Measurements from ENCODE around the gene SLC38A8.

SLC38A8 gene

GRCh38 chr16:83994087-83994486 lies 48.5 kb downstream of the SLC38A8 start:
- DNase-seq, result no peak

- no peak for DNase-seq
Observed at GRCh38 chr16:83992624-83993023, 50.0 kb downstream of the SLC38A8 start.

- DNase-seq, result no peak
Observed at GRCh38 chr16:83990492-83990891, 52.1 kb downstream of the SLC38A8 start.

- DNase-seq, result no peak
Observed at GRCh38 chr16:83989300-83989699, 53.3 kb downstream of the SLC38A8 start.

DNA sequence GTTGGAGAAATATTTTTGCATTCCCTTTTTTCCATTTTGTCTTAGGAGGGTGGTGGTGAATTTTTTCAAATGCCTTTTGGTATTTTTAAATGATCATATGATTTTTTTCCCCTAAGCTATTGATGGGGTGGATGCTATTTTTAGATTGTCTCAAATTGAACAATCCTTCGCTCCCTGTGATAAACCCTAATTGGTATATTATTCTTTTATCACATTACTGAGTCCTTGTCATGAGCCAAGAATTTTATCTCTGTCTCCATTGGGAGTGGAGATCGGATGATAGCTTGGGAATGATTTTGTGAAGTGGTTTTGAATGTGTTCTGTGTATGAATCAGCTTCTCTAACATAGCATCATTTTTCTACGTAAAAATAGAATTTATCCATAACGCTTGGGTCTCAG lies 59.1 kb downstream of the SLC38A8 start:
- no peak for DNase-seq

- DNase-seq, result no peak
Observed at GRCh38 chr16:83981799-83982198, 60.8 kb downstream of the SLC38A8 start.

DNA sequence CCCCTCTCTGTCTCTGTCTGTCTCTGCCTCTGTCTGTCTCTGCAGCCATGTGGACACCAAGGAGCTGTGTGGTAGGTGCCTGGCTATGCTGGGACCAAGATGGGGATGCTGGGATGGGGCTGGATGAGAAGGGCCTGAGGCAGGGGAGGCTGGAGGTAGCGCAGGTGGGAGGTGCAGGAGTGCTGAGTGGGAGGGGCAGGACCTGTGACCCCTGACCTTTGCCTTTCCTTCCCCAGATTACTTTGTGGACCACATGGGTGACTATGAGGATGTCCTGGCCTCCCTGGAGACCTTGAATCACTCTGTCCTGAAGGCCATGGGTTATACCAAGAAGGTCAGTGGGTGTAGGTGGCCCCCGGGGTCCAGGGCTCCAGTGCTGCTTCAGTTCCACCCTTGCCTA lies 61.8 kb downstream of the SLC38A8 start:
- no peak for DNase-seq

DNA sequence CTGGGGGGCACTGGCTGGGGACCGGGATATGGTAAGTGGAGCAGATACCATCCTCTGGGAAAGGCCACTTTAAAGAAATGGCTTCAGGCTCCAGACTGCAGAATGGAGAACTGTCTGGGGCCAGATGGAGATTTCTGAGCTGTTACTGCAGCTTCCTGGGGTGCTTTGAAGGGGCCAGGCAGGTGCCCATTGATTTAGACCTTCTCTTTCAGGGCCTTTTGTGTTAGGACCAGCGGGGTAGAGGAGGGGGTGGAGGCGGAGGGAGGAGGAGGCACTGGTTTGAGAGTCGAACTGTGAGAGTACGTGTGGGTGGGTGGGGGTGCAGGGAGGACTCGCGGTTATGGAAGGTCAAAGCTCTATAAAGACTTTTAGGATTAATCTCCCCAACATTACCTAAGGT lies 63.2 kb downstream of the SLC38A8 start:
- DNase-seq, result no peak

GRCh38 chr16:83978401-83978904 lies 64.1 kb downstream of the SLC38A8 start:
- DNase-seq, result no peak

GRCh38 chr16:83977056-83977815 lies 65.4 kb downstream of the SLC38A8 start:
- DNase-seq, result no peak

DNA sequence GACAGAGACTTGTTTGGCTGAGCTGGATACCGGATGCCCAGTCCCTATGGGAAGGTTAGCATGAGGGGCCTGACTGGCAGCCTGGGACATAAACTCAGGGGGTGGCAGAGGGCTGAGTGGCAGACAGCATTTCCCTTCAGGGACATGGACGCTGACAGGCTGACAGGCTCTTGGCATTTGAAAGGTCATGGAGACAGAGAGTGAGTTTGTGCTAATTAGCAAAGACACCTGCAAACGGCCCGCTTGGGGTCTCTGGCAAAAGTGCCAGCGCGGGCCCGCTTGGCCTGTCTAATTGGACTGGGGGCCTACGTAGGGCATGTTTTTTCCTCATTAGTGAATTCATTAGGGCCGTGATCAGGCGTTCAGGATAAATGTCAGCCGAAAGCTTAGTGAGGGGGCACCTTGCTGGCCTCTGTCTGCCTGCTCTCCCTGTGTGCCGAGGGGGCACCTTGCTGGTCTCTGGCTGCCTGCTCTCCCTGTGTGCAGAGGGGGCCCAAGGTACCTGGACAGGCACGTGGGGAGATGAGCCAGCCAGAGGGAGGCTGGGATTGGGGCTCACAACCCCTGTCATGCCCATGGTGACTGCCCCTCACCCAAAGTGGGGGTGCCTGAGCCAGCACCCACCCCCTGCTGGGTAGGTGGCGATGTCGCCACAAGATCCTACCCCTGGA lies 66.9 kb downstream of the SLC38A8 start:
- DNase-seq, result no peak

DNA sequence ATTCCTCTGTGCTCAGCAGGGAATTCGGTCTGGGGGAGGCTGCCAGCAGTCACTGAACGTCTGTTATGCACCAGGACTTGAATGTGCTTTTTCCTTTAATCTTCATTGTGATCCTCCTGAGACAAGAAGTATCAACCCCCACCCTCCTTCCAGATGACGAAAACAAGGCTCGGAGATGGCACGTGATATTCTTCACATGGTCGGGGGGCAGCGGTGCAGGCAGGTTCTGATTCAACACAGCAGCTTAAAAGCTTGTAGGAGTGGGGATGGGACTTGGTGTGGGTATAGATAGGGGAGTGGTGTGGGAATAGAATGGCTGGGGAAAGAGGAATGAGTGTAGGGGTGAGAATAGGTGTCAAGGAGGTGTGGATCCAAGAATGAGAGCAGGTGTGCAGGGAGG lies 68.1 kb downstream of the SLC38A8 start:
- DNase-seq, result peak; percentile 16

GRCh38 chr16:83973581-83974385 lies 68.8 kb downstream of the SLC38A8 start:
- no peak for DNase-seq

DNA sequence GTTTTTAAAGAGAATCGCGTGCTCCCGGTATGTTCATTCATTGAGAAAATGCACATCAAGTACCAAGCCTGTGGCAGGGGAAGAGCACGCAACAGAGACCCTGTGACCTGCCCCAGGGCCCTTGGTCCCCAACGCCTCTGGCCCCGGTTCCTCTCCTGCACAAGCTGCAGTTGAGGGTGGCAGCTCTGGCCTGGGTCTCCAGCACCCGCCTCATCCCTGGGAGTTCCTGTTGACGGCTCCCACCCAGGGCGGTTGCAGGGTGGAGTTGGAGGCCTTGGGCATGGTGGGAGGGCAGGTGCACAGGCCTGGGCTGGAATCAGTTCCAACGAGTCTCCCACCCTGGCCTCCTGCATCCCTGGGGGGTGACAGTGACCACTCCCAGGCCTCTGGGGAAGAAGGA lies 69.5 kb downstream of the SLC38A8 start:
- no peak for DNase-seq

DNA sequence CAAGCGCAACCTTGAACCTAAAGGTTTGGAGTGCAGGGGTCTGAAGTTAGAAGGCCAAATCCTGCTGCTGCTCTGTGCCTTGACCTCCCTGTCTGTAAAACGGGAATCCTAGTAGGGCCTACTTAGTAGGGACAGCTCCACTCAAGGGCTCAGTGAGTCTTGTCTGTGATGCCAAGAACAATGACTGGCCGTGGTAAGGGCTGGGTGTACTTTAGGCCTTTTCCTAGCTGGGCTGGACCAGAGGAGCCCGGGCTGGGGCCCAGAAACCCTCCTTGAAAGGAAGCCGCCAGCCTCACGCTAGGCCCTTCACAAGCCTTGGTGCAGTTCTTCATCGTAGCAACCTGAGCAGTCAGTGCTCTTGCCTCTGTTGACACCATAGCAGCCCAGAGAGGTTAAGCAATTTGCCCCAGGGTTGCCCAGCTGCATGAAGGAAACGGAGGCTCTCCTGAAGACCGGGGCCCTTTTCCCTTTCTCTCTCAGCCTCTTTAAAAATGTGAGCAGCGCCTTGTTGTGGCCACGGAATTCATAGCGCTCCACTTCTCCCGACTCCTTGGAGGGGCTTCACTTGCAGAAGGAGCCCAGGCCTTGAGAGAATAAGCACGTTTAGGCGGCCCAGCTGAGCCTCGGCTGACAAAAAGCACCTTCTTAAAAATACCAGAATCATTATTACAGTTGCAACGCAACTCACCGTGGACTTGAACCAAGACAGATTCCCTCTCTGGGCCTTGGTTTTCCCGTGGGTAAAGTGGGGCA lies 70.2 kb downstream of the SLC38A8 start:
- no peak for DNase-seq

GRCh38 chr16:83971165-83972130 lies 71.1 kb downstream of the SLC38A8 start:
- no peak for DNase-seq

DNA sequence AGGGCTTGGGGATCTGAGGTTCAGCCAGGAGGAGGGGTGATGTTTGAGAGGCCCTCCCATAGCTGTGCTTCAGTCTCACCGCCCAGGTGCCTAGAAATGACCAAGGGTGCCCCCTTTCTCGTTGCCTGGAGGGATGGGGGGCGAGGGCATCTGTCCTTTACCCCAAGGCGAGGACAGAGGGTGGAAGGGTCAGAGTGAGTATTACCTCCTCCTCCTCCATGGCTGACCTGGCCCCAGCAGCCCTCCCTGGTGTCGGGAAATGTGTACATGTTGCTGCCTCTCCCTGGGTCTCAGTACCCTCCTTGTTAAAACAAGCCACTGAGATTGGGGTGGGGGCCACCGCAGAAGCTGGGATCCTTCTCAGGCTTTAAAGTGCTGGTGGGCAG lies 72.2 kb downstream of the SLC38A8 start:
- no peak for DNase-seq

- no peak for DNase-seq
Observed at GRCh38 chr16:83969771-83970429, 72.7 kb downstream of the SLC38A8 start.

- DNase-seq, result no peak
Observed at GRCh38 chr16:83968891-83969649, 73.5 kb downstream of the SLC38A8 start.

GRCh38 chr16:83968306-83968851 lies 74.2 kb downstream of the SLC38A8 start:
- DNase-seq, result no peak
